ENCODE measurements around the gene SERF1B.
"Not testable (repeated sequence)": the region's sequence is repeated elsewhere in the genome, so short reads cannot be mapped to it uniquely, and the experiment has no call there.

Gene SERF1B

GRCh38 chr5:70025106-70025844 lies at the start of gene SERF1B:
Gene SERF1B, plus strand, starts transcription at chr5:70025251. Its CDS starts 201 bp downstream, at chr5:70025452.
- not testable (repeated sequence) for DNase-seq

GRCh38 chr5:69991713-69992112 lies 33.3 kb upstream of the SERF1B start:
- DNase-seq = not testable (repeated sequence)

- not testable (repeated sequence) for DNase-seq
Observed at GRCh38 chr5:69995535-69995934, 29.5 kb upstream of the SERF1B start.

GRCh38 chr5:70020660-70021059 lies 4.4 kb upstream of the SERF1B start:
- not testable (repeated sequence) for DNase-seq

- DNase-seq = not testable (repeated sequence)
Observed at GRCh38 chr5:70025845-70026145, 744 bp downstream of the SERF1B start.

GRCh38 chr5:70031204-70031603 lies 6.2 kb downstream of the SERF1B start:
- DNase-seq = not testable (repeated sequence)

- not testable (repeated sequence) for DNase-seq
Observed at GRCh38 chr5:70041411-70041810, 16.4 kb downstream of the SERF1B start.

GRCh38 chr5:70049790-70050142 lies 24.7 kb downstream of the SERF1B start:
- DNase-seq = not testable (repeated sequence)

GRCh38 chr5:70056289-70056942 lies 31.4 kb downstream of the SERF1B start:
- not testable (repeated sequence) for DNase-seq

- not testable (repeated sequence) for DNase-seq
Observed at GRCh38 chr5:70057140-70057539, 32.1 kb downstream of the SERF1B start.

GRCh38 chr5:70077632-70078031 lies 52.6 kb downstream of the SERF1B start:
- not testable (repeated sequence) for DNase-seq

- not testable (repeated sequence) for DNase-seq
Observed at GRCh38 chr5:70088907-70089464, 63.9 kb downstream of the SERF1B start.

- not testable (repeated sequence) for DNase-seq
Observed at GRCh38 chr5:70091776-70092175, 66.7 kb downstream of the SERF1B start.
